SU-DHL-6 (cell line): Measurements from ENCODE around the gene MRFAP1.

Experiments used
- H2AFZ ChIP-seq: fragments of 200-600 bp; sonication (generic); 2 replicates; pipeline ENCODE4 v1.6.1; 2014; ENCODE audit warnings: low read depth, mild to moderate bottlenecking, moderate library complexity, mixed read lengths, antibody characterized with exemption, low read length; ENCODE audit not compliant: severe bottlenecking
- H3F3A ChIP-seq: fragments of 200-600 bp; shearing (Covaris generic); 2 replicates; pipeline ENCODE4 v1.6.0; 2016; ENCODE audit warnings: antibody characterized with exemption, mild to moderate bottlenecking; ENCODE audit not compliant: insufficient read depth
- H3K27ac ChIP-seq: fragments of 200-600 bp; sonication (generic); 2 replicates; pipeline ENCODE4 v1.5.1; 2016; ENCODE audit warnings: low read depth, mild to moderate bottlenecking, low read length, moderate library complexity, mixed read lengths
- H3K27me3 ChIP-seq: fragments of 200-600 bp; sonication (generic), shearing (Covaris generic); 2 replicates; pipeline ENCODE4 v1.6.0; 2014; ENCODE audit warnings: mild to moderate bottlenecking, low read length
- H3K36me3 ChIP-seq: fragments of 200-600 bp; sonication (generic); 2 replicates; pipeline ENCODE4 v1.6.1; 2014; ENCODE audit warnings: mild to moderate bottlenecking, low read length, mixed read lengths
- H3K4me2 ChIP-seq: fragments of 300-600, 200-600 bp; shearing (Covaris generic), sonication (generic); 2 replicates; pipeline ENCODE4 v1.6.0; 2014; ENCODE audit warnings: low read length, low read depth, mild to moderate bottlenecking; ENCODE audit not compliant: poor library complexity, severe bottlenecking
- H3K4me3 ChIP-seq: fragments of 200-600 bp; sonication (generic); 2 replicates; pipeline ENCODE4 v1.5.1; 2014; ENCODE audit warnings: antibody characterized with exemption, low read length, mild to moderate bottlenecking, mixed read lengths; ENCODE audit not compliant: insufficient read depth, poor library complexity, severe bottlenecking
- H3K79me2 ChIP-seq: fragments of 200-600 bp; sonication (generic); 2 replicates; pipeline ENCODE4 v1.6.1; 2014; ENCODE audit warnings: mild to moderate bottlenecking, low read length, moderate library complexity; ENCODE audit not compliant: insufficient read depth
- H3K9ac ChIP-seq: fragments of 200-600 bp; sonication (generic); 2 replicates; pipeline ENCODE4 v1.7.0; 2014; ENCODE audit warnings: mild to moderate bottlenecking, low read length
- H3K9me2 ChIP-seq: fragments of 200-600 bp; sonication (generic); replicated peaks from 2 replicates; pipeline ENCODE4 v1.6.1; 2014; ENCODE audit warnings: low read length; ENCODE audit not compliant: insufficient read depth
- H3K9me3 ChIP-seq: fragments of 200-600 bp; sonication (generic); 2 replicates; pipeline ENCODE4 v1.6.1; 2014; ENCODE audit warnings: low read length, mixed read lengths; ENCODE audit not compliant: insufficient read depth
- H4K20me1 ChIP-seq: fragments of 200-600 bp; sonication (generic); 2 replicates; pipeline ENCODE4 v1.6.1; 2014; ENCODE audit warnings: low read depth, mild to moderate bottlenecking, antibody characterized with exemption, low read length, moderate library complexity, mixed read lengths
- EZH2phosphoT487 ChIP-seq: fragments of 200-600 bp; sonication (generic), shearing (Covaris generic); conservative IDR thresholded peaks from 2 replicates; pipeline ENCODE4 v1.6.1; 2018; ENCODE audit warnings: mild to moderate bottlenecking, antibody characterized with exemption, low read length, moderate library complexity, mixed read lengths
- TF ChIP-seq, protein P1 (sequence below): fragments of 200-600 bp; sonication (generic); IDR thresholded peaks from one replicate; pipeline ENCODE4 v1.5.1; 2017; ENCODE audit warnings: antibody characterized with exemption, mild to moderate bottlenecking, low read length, moderate library complexity; ENCODE audit not compliant: insufficient read depth, poor library complexity, severe bottlenecking

MRFAP1 gene

DNA sequence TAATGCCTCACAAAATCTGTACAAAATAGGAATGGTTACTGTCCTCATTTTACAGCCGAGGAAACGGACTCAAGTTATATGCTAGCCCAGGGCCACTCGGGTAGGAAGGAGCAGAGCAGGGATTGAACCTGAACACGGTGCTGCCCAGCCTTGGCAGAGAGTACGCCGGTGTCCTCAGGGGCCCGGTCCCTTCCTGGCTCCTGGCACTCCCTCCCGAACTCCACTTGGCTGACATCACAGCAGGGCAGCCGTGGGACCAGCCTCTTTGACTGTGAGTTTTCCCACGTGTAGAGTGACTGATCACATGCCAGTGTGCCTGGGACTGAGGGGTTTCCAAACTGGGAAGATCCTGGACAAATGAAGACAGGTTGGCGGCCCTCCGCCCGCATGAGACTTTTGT is 41.8 kb upstream of the MRFAP1 start:
- H3K9me2 ChIP-seq: no peaks in the 10 kb centered on the region
- no peak overlapping the region for H2AFZ ChIP-seq
- no peak overlapping the region for H3K4me2 ChIP-seq
- H3K27me3 ChIP-seq: no peaks in the 10 kb centered on the region
- no peaks in the 10 kb centered on the region for H3K79me2 ChIP-seq
- H3K9ac ChIP-seq: no peak overlapping the region
- no peak overlapping the region for H3K4me3 ChIP-seq
- no peaks in the 10 kb centered on the region for H3K36me3 ChIP-seq
- H3K9me3 ChIP-seq: no peaks in the 10 kb centered on the region
- TF ChIP-seq, protein P1, sequence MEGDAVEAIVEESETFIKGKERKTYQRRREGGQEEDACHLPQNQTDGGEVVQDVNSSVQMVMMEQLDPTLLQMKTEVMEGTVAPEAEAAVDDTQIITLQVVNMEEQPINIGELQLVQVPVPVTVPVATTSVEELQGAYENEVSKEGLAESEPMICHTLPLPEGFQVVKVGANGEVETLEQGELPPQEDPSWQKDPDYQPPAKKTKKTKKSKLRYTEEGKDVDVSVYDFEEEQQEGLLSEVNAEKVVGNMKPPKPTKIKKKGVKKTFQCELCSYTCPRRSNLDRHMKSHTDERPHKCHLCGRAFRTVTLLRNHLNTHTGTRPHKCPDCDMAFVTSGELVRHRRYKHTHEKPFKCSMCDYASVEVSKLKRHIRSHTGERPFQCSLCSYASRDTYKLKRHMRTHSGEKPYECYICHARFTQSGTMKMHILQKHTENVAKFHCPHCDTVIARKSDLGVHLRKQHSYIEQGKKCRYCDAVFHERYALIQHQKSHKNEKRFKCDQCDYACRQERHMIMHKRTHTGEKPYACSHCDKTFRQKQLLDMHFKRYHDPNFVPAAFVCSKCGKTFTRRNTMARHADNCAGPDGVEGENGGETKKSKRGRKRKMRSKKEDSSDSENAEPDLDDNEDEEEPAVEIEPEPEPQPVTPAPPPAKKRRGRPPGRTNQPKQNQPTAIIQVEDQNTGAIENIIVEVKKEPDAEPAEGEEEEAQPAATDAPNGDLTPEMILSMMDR: no peak
- TF ChIP-seq EZH2phosphoT487: no peak
- no peaks in the 10 kb centered on the region for H3F3A ChIP-seq
- H3K27ac ChIP-seq: no peak overlapping the region
- no peaks in the 10 kb centered on the region for H4K20me1 ChIP-seq

DNA sequence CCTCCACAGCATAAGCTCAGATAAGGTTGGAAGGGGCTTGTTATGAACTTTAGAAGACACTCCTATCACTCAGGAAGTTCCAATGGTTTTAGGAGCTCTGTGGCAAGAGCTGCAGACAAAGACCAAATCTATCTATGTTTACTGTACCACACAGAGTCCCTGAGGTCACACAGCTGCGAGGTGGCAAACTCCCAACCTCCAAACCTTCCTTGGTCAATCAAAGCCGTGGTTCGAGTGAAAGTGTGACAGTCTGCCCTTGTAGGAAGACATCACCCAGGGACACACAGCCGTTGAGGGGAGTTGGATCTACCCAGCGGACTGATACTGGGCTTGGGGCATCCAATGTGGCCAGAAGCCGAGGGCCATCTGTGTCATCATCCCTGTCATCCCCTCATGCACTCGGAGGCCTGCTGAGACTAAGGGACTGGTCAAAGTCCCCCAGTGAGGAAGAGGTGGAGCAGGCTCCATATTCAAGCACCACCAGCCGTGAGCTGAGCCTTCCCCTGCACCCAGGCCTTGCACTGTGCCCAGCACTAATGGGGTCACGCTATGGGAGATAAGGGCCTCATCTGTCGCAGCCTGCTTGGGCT is 38.7 kb upstream of the MRFAP1 start:
- Histone ChIP-seq H3K79me2 (no peaks in the 10 kb centered on the region), H3K9me3 (no peaks in the 10 kb centered on the region), H2AFZ (no peak overlapping the region), H3K27ac (no peak overlapping the region), H3K9ac (no peak overlapping the region), H3K27me3 (no peaks in the 10 kb centered on the region), H3K4me2 (no peak overlapping the region), H3K36me3 (0 out of 2 replicates have a peak, but pooled peaks cover 3% of the 10 kb centered on the region), H3K9me2 (no peaks in the 10 kb centered on the region), H3F3A (no peaks in the 10 kb centered on the region), H4K20me1 (no peaks in the 10 kb centered on the region), H3K4me3 (no peak overlapping the region)
- no peak for TF ChIP-seq EZH2phosphoT487
- TF ChIP-seq, protein P1: no peak

GRCh38 chr4:6602289-6602688 is 38.2 kb upstream of the MRFAP1 start:
- Histone ChIP-seq H3K9me2 (no peaks in the 10 kb centered on the region), H3K4me3 (no peak overlapping the region), H3K27ac (no peak overlapping the region), H3F3A (no peaks in the 10 kb centered on the region), H4K20me1 (no peaks in the 10 kb centered on the region), H3K79me2 (no peaks in the 10 kb centered on the region), H3K9ac (no peak overlapping the region), H2AFZ (no peak overlapping the region), H3K36me3 (0 out of 2 replicates have a peak, but pooled peaks cover 3% of the 10 kb centered on the region), H3K4me2 (no peak overlapping the region), H3K27me3 (no peaks in the 10 kb centered on the region), H3K9me3 (no peaks in the 10 kb centered on the region)
- TF ChIP-seq, protein P1: no peak
- TF ChIP-seq EZH2phosphoT487: no peak
